HG03432 (cell line): ENCODE data around the gene CYFIP1.

Experiments used
- ATAC-seq: cut with Tn5 transposase; IDR thresholded peaks from one replicate; pipeline ENCODE4 v1.9.1; 2021; ENCODE audit warnings: mild to moderate bottlenecking, moderate library complexity; ENCODE audit not compliant: unreplicated experiment

CYFIP1 gene

GRCh38 chr15:22969489-22969888 lies 10.7 kb downstream of the CYFIP1 start:
- no peak for ATAC-seq

- ATAC-seq: no peak
Measured at GRCh38 chr15:22968366-22968765, 11.8 kb downstream of the CYFIP1 start.

- ATAC-seq: no peak
Measured at GRCh38 chr15:22967084-22967770, 12.9 kb downstream of the CYFIP1 start.

GRCh38 chr15:22966321-22967083 lies 13.7 kb downstream of the CYFIP1 start:
- no peak for ATAC-seq

GRCh38 chr15:22963641-22964040 lies 16.5 kb downstream of the CYFIP1 start:
- no peak for ATAC-seq

- no peak for ATAC-seq
Measured at GRCh38 chr15:22962611-22963010, 17.6 kb downstream of the CYFIP1 start.

GRCh38 chr15:22961762-22962161 lies 18.4 kb downstream of the CYFIP1 start:
- ATAC-seq: no peak

- no peak for ATAC-seq
Measured at GRCh38 chr15:22960556-22960955, 19.6 kb downstream of the CYFIP1 start.

- no peak for ATAC-seq
Measured at GRCh38 chr15:22960126-22960525, 20.0 kb downstream of the CYFIP1 start.

GRCh38 chr15:22959321-22960101 lies 20.7 kb downstream of the CYFIP1 start:
- no peak for ATAC-seq

- ATAC-seq: peak; percentile 68
Measured at GRCh38 chr15:22958487-22959280, 21.5 kb downstream of the CYFIP1 start.

- no peak for ATAC-seq
Measured at GRCh38 chr15:22956978-22957260, 23.2 kb downstream of the CYFIP1 start.

- ATAC-seq: no peak
Measured at GRCh38 chr15:22956257-22956977, 23.8 kb downstream of the CYFIP1 start.

- no peak for ATAC-seq
Measured at GRCh38 chr15:22955544-22956119, 24.5 kb downstream of the CYFIP1 start.

GRCh38 chr15:22954798-22955543 lies 25.2 kb downstream of the CYFIP1 start:
- ATAC-seq: no peak

GRCh38 chr15:22954326-22954725 lies 25.8 kb downstream of the CYFIP1 start:
- no peak for ATAC-seq

- no peak for ATAC-seq
Measured at GRCh38 chr15:22952796-22953579, 27.2 kb downstream of the CYFIP1 start.
